Breast epithelium (tissue), 4 donors: ENCODE results near the gene ADA. TPM values are rescaled to one million over a fixed set of nuclear protein-coding genes. Genes with fewer than 3 reads are reported as not detected.

ENCODE experiments used
- DNase-seq, 2 donors: peaks; one replicate each; pipeline ENCODE4 v3.0.0-alpha.2; 2019; ENCODE audit warnings: low spot score in 2 of 2
- H3K27ac ChIP-seq, 2 donors: fragments of 200-600 bp; sonication (generic) in 1 of 2; one replicate each; pipeline ENCODE4 v1.5.1; 2016 to 2019; ENCODE audit warnings: mild to moderate bottlenecking in 1 of 2
- H3K27me3 ChIP-seq, 2 donors: fragments of 200-600 bp; sonication (generic) in 1 of 2; one replicate each; pipeline versions ENCODE4 v1.5.1 to v1.6.0; 2017 to 2019; ENCODE audit warnings: control low read depth in 1 of 2, mild to moderate bottlenecking in 1 of 2
- H3K36me3 ChIP-seq: fragments of 200-600 bp; one replicate; pipeline ENCODE4 v1.5.1; 2019
- H3K4me1 ChIP-seq, 2 donors: fragments of 200-600 bp; sonication (generic); one replicate each; pipeline ENCODE4 v1.5.1; 2016 to 2019; ENCODE audit warnings: control low read depth in 1 of 2
- H3K4me3 ChIP-seq, 3 donors: fragments of 200-600 bp; sonication (generic); 1 replicate in 2 of 3; 2 replicates in 1 of 3; pipeline ENCODE4 v1.5.1; 2016 to 2019; ENCODE audit warnings: mild to moderate bottlenecking in 3 of 3, moderate library complexity in 2 of 3
- H3K9me3 ChIP-seq, 2 donors: fragments of 200-600 bp; sonication (generic) in 1 of 2; one replicate each; pipeline ENCODE4 v1.5.1; 2016 to 2019; ENCODE audit warnings: control low read depth in 1 of 2
- POLR2A ChIP-seq: fragments of 450-650 bp; IDR thresholded peaks from one replicate; pipeline ENCODE4 v1.6.1; 2016; ENCODE audit warnings: antibody characterized with exemption, mild to moderate bottlenecking, moderate library complexity
- POLR2AphosphoS5 ChIP-seq, 3 donors: sonication (generic); formaldehyde crosslinking; IDR thresholded peaks; one replicate each; pipeline ENCODE4 v1.6.1; 2017; ENCODE audit warnings: antibody characterized with exemption in 3 of 3
- intact Hi-C: fragments of 100-400 bp; cut with DNase I; formaldehyde crosslinking; loops from one replicate; pipeline ENCODE4 v1.15.1; 2023; ENCODE audit warnings: low total_unique reads
- total RNA-seq, 3 donors: library from RNA; depleted of rRNA; stranded (reverse); fragments of >200 nt; gene quantifications; one replicate each; pipeline ENCODE4 v1.1.0, GENCODE V29; 2016
- TF ChIP-seq, protein P1 (sequence below), 3 donors: fragments of 450-650 bp; IDR thresholded peaks; one replicate each; pipeline ENCODE4 v1.5.1; 2016 to 2017; ENCODE audit warnings: antibody characterized with exemption in 3 of 3, mild to moderate bottlenecking in 3 of 3, moderate library complexity in 3 of 3

The ADA gene
- total RNA-seq, 3 donors from 2014 or later, result 5.7 to 46.2 (median 11.5) TPM

DNA sequence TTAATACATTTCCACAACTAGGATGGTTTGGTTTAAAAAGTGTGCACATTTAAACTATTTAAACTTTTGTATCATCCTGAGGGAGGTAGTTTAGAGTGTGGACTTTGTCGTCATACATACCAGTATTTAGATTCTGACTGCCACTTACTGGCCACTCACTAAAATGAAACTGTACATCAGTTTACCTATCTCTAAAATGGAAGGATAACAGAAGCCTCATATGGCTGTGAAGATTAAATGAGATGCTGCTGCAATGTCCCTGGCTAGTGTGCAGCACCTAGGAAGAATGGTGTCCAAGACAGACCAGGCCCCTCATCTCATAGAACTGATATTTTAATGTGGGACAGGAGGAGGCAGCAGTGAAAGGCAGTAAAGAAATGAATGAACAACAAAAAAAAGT lies 81.1 kb downstream of the ADA start:
- Histone ChIP-seq H3K4me1 (peaks cover 6 to 17% of the 10 kb centered on the region in 2 donors), H3K27ac (no peak overlapping the region), H3K9me3 (no peaks in the 10 kb centered on the region), H3K36me3 (no peaks in the 10 kb centered on the region), H3K4me3 (no peak overlapping the region), H3K27me3 (no peaks in the 10 kb centered on the region)
- TF ChIP-seq, protein P1, sequence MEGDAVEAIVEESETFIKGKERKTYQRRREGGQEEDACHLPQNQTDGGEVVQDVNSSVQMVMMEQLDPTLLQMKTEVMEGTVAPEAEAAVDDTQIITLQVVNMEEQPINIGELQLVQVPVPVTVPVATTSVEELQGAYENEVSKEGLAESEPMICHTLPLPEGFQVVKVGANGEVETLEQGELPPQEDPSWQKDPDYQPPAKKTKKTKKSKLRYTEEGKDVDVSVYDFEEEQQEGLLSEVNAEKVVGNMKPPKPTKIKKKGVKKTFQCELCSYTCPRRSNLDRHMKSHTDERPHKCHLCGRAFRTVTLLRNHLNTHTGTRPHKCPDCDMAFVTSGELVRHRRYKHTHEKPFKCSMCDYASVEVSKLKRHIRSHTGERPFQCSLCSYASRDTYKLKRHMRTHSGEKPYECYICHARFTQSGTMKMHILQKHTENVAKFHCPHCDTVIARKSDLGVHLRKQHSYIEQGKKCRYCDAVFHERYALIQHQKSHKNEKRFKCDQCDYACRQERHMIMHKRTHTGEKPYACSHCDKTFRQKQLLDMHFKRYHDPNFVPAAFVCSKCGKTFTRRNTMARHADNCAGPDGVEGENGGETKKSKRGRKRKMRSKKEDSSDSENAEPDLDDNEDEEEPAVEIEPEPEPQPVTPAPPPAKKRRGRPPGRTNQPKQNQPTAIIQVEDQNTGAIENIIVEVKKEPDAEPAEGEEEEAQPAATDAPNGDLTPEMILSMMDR (IDR thresholded peaks at IDR 0.05), result no peak
- TF ChIP-seq POLR2AphosphoS5 (IDR thresholded peaks at IDR 0.05), result no peak
- no peak for TF ChIP-seq POLR2A
- intact Hi-C loops, result no loop called here
- no peak for DNase-seq

Other genes starting within 250 kb of the ADA start
- gene TTPAL, start 175.8 kb downstream of the ADA start, total RNA-seq, result 10 to 100 TPM; 13.5 to 40.8 (median 14.7) TPM
- 100 to 1,000 TPM in 2 of 3 donors, 10 to 100 TPM in 1; 91.1 to 254 (median 100) TPM for gene SERINC3, start 129.6 kb downstream of the ADA start, total RNA-seq
- gene PKIG, start 69.1 kb downstream of the ADA start, total RNA-seq, result 100 to 1,000 TPM in 1 of 3 donors, 10 to 100 TPM in 2; 59.9 to 102 (median 99.1) TPM
- 1,000 to 10,000 TPM in 1 of 3 donors, 10 to 100 TPM in 2; 16.1 to 1,283 (median 39.0) TPM for gene CCN5, start 63.7 kb upstream of the ADA start, total RNA-seq
- 1 to 10 TPM; 5.0 to 7.3 (median 5.6) TPM for gene KCNK15, start 94.2 kb upstream of the ADA start, total RNA-seq
- 1 to 10 TPM in 1 of 3 donors, under 1 TPM in 2; 0.66 to 1.8 (median 0.96) TPM for gene RIMS4, start 158.8 kb upstream of the ADA start, total RNA-seq
- gene YWHAB, start 234.0 kb upstream of the ADA start, total RNA-seq, result 100 to 1,000 TPM; 125 to 155 (median 139) TPM